Neural cell (in vitro differentiated cells): ENCODE data around the gene KCNQ2. TPM values are rescaled to one million over a fixed set of nuclear protein-coding genes. Genes with fewer than 3 reads are reported as not detected.

Source experiments
- H2AFZ ChIP-seq: fragments of 200-600, 300-800 bp; sonication (generic), shearing (Covaris generic); 2 replicates; pipeline ENCODE4 v1.6.0; 2014; ENCODE audit warnings: low read depth, mild to moderate bottlenecking, antibody characterized with exemption, low read length, moderate library complexity
- H3F3A ChIP-seq: fragments of 200-600 bp; shearing (Covaris generic); 2 replicates; pipeline ENCODE4 v1.6.1; 2016; ENCODE audit warnings: mild to moderate bottlenecking, moderate library complexity, mixed read lengths, antibody characterized with exemption, low read length; ENCODE audit not compliant: insufficient read depth, poor library complexity, severe bottlenecking
- H3K27ac ChIP-seq: fragments of 200-600, 300-800 bp; sonication (generic), shearing (Covaris generic); 2 replicates; pipeline ENCODE4 v1.5.1; 2014; ENCODE audit warnings: mild to moderate bottlenecking, low read length, moderate library complexity
- H3K27me3 ChIP-seq: fragments of 300-800, 200-600 bp; sonication (generic), shearing (Covaris generic); 2 replicates; pipeline ENCODE4 v1.6.0; 2014; ENCODE audit warnings: mild to moderate bottlenecking, low read depth, low read length, moderate library complexity; ENCODE audit not compliant: insufficient read depth
- H3K36me3 ChIP-seq: fragments of 300-800, 200-600 bp; sonication (generic), shearing (Covaris generic); 2 replicates; pipeline ENCODE4 v1.5.1; 2014; ENCODE audit warnings: mild to moderate bottlenecking, antibody characterized with exemption, low read length, moderate library complexity; ENCODE audit not compliant: insufficient read depth
- H3K4me2 ChIP-seq: fragments of 300-800, 200-600 bp; sonication (generic), shearing (Covaris generic); 2 replicates; pipeline ENCODE4 v1.6.0; 2014; ENCODE audit warnings: mild to moderate bottlenecking, low read length
- H3K4me3 ChIP-seq: fragments of 300-800, 200-600 bp; sonication (generic), shearing (Covaris generic); 2 replicates; pipeline ENCODE4 v1.5.1; 2014; ENCODE audit warnings: mild to moderate bottlenecking, low read length, moderate library complexity
- H3K79me2 ChIP-seq: fragments of 200-600 bp; shearing (Covaris generic); replicated peaks from 2 replicates; pipeline ENCODE4 v1.6.0; 2014; ENCODE audit warnings: mild to moderate bottlenecking, low read length, moderate library complexity; ENCODE audit not compliant: insufficient read depth
- H3K9ac ChIP-seq: fragments of 300-800, 200-600 bp; sonication (generic), shearing (Covaris generic); 2 replicates; pipeline ENCODE4 v1.6.1; 2016; ENCODE audit warnings: mild to moderate bottlenecking, low read length, mixed read lengths
- H3K9me2 ChIP-seq: fragments of 200-600 bp; shearing (Covaris generic); 2 replicates; pipeline ENCODE4 v1.6.1; 2016; ENCODE audit warnings: mild to moderate bottlenecking, low read length, mixed read lengths; ENCODE audit not compliant: insufficient read depth
- H3K9me3 ChIP-seq: fragments of 200-600, 300-800 bp; sonication (generic), shearing (Covaris generic); 2 replicates; pipeline ENCODE4 v1.6.1; 2016; ENCODE audit warnings: mild to moderate bottlenecking, mixed run types, low read length, moderate library complexity, mixed read lengths
- H4K20me1 ChIP-seq: fragments of 200-600 bp; shearing (Covaris generic); 2 replicates; pipeline ENCODE4 v1.6.1; 2016; ENCODE audit warnings: mild to moderate bottlenecking, mixed run types; ENCODE audit not compliant: insufficient read depth
- CTCF ChIP-seq: fragments of 450-650 bp; IDR thresholded peaks from 2 replicates; pipeline ENCODE4 v1.5.1; 2014; ENCODE audit warnings: antibody characterized with exemption, mild to moderate bottlenecking, moderate library complexity; ENCODE audit not compliant: poor library complexity, severe bottlenecking
- EP300 ChIP-seq: fragments of 450-650 bp; conservative IDR thresholded peaks from 2 replicates; pipeline ENCODE4 v1.6.1; 2014; ENCODE audit warnings: antibody characterized with exemption, mild to moderate bottlenecking, moderate library complexity; ENCODE audit not compliant: poor library complexity, severe bottlenecking
- EZH2 ChIP-seq: fragments of 200-600, 300-800 bp; shearing (Covaris generic), sonication (generic); IDR thresholded peaks from 2 replicates; pipeline ENCODE4 v1.6.1; 2014; ENCODE audit warnings: antibody characterized with exemption, low read length, borderline replicate concordance, mild to moderate bottlenecking; ENCODE audit not compliant: insufficient read depth, poor library complexity, severe bottlenecking
- MXI1 ChIP-seq: fragments of 450-650 bp; conservative IDR thresholded peaks from 2 replicates; pipeline ENCODE4 v1.6.1; 2014; ENCODE audit warnings: antibody characterized with exemption, mild to moderate bottlenecking; ENCODE audit not compliant: poor library complexity, severe bottlenecking
- POLR2AphosphoS5 ChIP-seq: IDR thresholded peaks from 2 replicates; pipeline ENCODE4 v1.6.1; 2012
- RAD21 ChIP-seq: fragments of 450-650 bp; conservative IDR thresholded peaks from 2 replicates; pipeline ENCODE4 v1.6.1; 2014; ENCODE audit warnings: antibody characterized with exemption, mild to moderate bottlenecking, moderate library complexity
- REST ChIP-seq: IDR thresholded peaks from 2 replicates; pipeline ENCODE4 v1.6.1; 2012; ENCODE audit warnings: borderline replicate concordance
- SMC3 ChIP-seq: fragments of 450-650 bp; conservative IDR thresholded peaks from 2 replicates; pipeline ENCODE4 v1.6.1; 2014; ENCODE audit warnings: antibody characterized with exemption, mild to moderate bottlenecking, moderate library complexity; ENCODE audit not compliant: poor library complexity
- TAF1 ChIP-seq: IDR thresholded peaks from 2 replicates; pipeline ENCODE4 v1.6.1; 2012; ENCODE audit warnings: low read depth
- polyA plus RNA-seq: library from polyadenylated mRNA; depleted of rRNA; stranded (reverse); fragments of >200 nt; gene quantifications from 2 replicates; pipeline ENCODE4 v1.2.3, GENCODE V29; 2014

Gene KCNQ2
- polyA plus RNA-seq, 1 donor from 2014 or later, result 84.7 TPM

GRCh38 chr20:63423751-63424150, 48.7 kb downstream of the KCNQ2 start:
- TF ChIP-seq TAF1 (no peak), EZH2 (no peak), REST (no peak), MXI1 (no peak), CTCF (no peak), POLR2AphosphoS5 (no peak), EP300 (no peak)
- no peak overlapping the region for H3K27ac ChIP-seq
- no peaks in the 10 kb centered on the region for H4K20me1 ChIP-seq
- H3K27me3 ChIP-seq, result no peaks in the 10 kb centered on the region
- no peaks in the 10 kb centered on the region for H3K9me3 ChIP-seq
- H3F3A ChIP-seq, result no peaks in the 10 kb centered on the region
- no peaks in the 10 kb centered on the region for H3K79me2 ChIP-seq
- no peaks in the 10 kb centered on the region for H3K9me2 ChIP-seq
- H3K4me2 ChIP-seq, result no peak overlapping the region
- H2AFZ ChIP-seq, result no peak overlapping the region
- H3K9ac ChIP-seq, result no peak overlapping the region
- H3K4me3 ChIP-seq, result no peak overlapping the region
- peaks cover 5% of the 10 kb centered on the region for H3K36me3 ChIP-seq

- TF ChIP-seq SMC3 (no peak), EZH2 (no peak)
- no peak overlapping the region for H3K4me2 ChIP-seq
- no peaks in the 10 kb centered on the region for H3F3A ChIP-seq
- H4K20me1 ChIP-seq, result no peaks in the 10 kb centered on the region
- no peak overlapping the region for H3K27ac ChIP-seq
- no peaks in the 10 kb centered on the region for H3K9me3 ChIP-seq
- no peak overlapping the region for H3K9ac ChIP-seq
- no peak overlapping the region for H2AFZ ChIP-seq
- no peaks in the 10 kb centered on the region for H3K27me3 ChIP-seq
- no peaks in the 10 kb centered on the region for H3K9me2 ChIP-seq
- H3K79me2 ChIP-seq, result no peaks in the 10 kb centered on the region
- H3K4me3 ChIP-seq, result no peak overlapping the region
- peaks cover 5% of the 10 kb centered on the region for H3K36me3 ChIP-seq
These were observed 49.8 kb downstream of the KCNQ2 start for GRCh38 chr20:63422653-63423052.

GRCh38 chr20:63421913-63422312, 50.5 kb downstream of the KCNQ2 start:
- no peaks in the 10 kb centered on the region for H3K79me2 ChIP-seq
- H3F3A ChIP-seq, result no peaks in the 10 kb centered on the region
- H3K27me3 ChIP-seq, result no peaks in the 10 kb centered on the region
- no peak for TF ChIP-seq CTCF
- TF ChIP-seq EP300, result no peak
- TF ChIP-seq RAD21, result no peak
- no peak for TF ChIP-seq EZH2
- TF ChIP-seq REST, result no peak
- TF ChIP-seq SMC3, result no peak
- no peak for TF ChIP-seq POLR2AphosphoS5
- TF ChIP-seq TAF1, result no peak
- TF ChIP-seq MXI1, result no peak
- no peak overlapping the region for H3K9ac ChIP-seq
- no peak overlapping the region for H3K4me3 ChIP-seq
- no peaks in the 10 kb centered on the region for H4K20me1 ChIP-seq
- H3K9me2 ChIP-seq, result no peaks in the 10 kb centered on the region
- H3K36me3 ChIP-seq, result peaks cover 5% of the 10 kb centered on the region
- no peak overlapping the region for H3K4me2 ChIP-seq
- H2AFZ ChIP-seq, result no peak overlapping the region
- H3K27ac ChIP-seq, result no peak overlapping the region
- H3K9me3 ChIP-seq, result no peaks in the 10 kb centered on the region
